Mammary epithelial cell (primary cell): ENCODE data around the gene TUFT1.

Experiments
- EZH2 ChIP-seq: IDR thresholded peaks from 2 replicates; pipeline ENCODE4 v1.6.1; 2012; ENCODE audit warnings: low read length, inconsistent platforms, borderline replicate concordance
- TF ChIP-seq, protein P1 (sequence below), 2 donors: IDR thresholded peaks in 1 of 2; conservative IDR thresholded peaks in 1 of 2; 2 replicates each; pipeline ENCODE4 v1.5.1; 2011 to 2012; ENCODE audit warnings: inconsistent platforms in 2 of 2, low read length in 2 of 2, mild to moderate bottlenecking in 2 of 2, control low read depth in 1 of 2, low read depth in 1 of 2; ENCODE audit not compliant: insufficient read depth in 1 of 2; ENCODE audit errors: extremely low read depth in 1 of 2

DNA sequence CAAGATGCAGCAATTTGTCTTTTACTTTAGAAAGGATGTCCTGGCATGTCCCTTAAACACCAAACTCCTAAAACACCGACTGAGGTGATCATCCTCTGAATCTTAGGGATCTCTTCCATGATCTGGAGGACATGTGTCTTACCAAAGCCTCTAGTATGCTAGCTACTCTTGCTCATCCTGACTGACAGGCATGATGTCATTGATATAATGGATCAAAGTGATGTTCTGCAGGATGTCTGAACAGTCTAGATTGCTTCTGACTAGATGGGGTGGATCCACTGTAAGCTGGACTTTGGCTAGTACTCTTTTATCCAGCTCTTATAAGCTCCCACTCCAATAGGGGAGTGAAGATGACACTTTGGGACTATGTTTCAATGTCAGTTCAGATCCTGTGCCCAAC, 40.2 kb upstream of the TUFT1 start:
- TF ChIP-seq, protein P1, sequence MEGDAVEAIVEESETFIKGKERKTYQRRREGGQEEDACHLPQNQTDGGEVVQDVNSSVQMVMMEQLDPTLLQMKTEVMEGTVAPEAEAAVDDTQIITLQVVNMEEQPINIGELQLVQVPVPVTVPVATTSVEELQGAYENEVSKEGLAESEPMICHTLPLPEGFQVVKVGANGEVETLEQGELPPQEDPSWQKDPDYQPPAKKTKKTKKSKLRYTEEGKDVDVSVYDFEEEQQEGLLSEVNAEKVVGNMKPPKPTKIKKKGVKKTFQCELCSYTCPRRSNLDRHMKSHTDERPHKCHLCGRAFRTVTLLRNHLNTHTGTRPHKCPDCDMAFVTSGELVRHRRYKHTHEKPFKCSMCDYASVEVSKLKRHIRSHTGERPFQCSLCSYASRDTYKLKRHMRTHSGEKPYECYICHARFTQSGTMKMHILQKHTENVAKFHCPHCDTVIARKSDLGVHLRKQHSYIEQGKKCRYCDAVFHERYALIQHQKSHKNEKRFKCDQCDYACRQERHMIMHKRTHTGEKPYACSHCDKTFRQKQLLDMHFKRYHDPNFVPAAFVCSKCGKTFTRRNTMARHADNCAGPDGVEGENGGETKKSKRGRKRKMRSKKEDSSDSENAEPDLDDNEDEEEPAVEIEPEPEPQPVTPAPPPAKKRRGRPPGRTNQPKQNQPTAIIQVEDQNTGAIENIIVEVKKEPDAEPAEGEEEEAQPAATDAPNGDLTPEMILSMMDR (conservative IDR thresholded peaks at IDR 0.05 in 1 of 2, IDR thresholded peaks at IDR 0.05 in 1 of 2; ENCODE audit: extremely low read depth in 1 of 2, insufficient read depth in 1 of 2, low read depth in 1 of 2, low read length in 2 of 2) = no peak
- TF ChIP-seq EZH2 = no peak
